Smooth muscle cell (in vitro differentiated cells): ENCODE measurements around the gene TTC7B. TPM values are rescaled to one million over a fixed set of nuclear protein-coding genes. Genes with fewer than 3 reads are reported as not detected.
"Not testable (repeated sequence)": the region's sequence is repeated elsewhere in the genome, so short reads cannot be mapped to it uniquely, and the experiment has no call there.

Experiments used
- DNase-seq: peaks from one replicate; lab custom pipeline; 2025; ENCODE audit not compliant: unreplicated experiment; lab: John Stamatoyannopoulos, UW
- H2AFZ ChIP-seq: fragments of 200-600 bp; sonication (generic); 2 replicates; pipeline ENCODE4 v1.6.0; 2016; ENCODE audit warnings: antibody characterized with exemption, low read depth, mild to moderate bottlenecking
- H3F3A ChIP-seq: fragments of 200-600 bp; sonication (generic); 2 replicates; pipeline ENCODE4 v1.6.0; 2017; ENCODE audit warnings: antibody characterized with exemption, low read depth
- H3K27ac ChIP-seq: fragments of 200-600 bp; sonication (generic); 2 replicates; pipeline ENCODE4 v1.5.1; 2016; ENCODE audit warnings: low read depth, mild to moderate bottlenecking
- H3K27me3 ChIP-seq: fragments of 200-600 bp; sonication (generic); 2 replicates; pipeline ENCODE4 v1.6.1; 2016; ENCODE audit warnings: low read depth, mild to moderate bottlenecking
- H3K36me3 ChIP-seq: fragments of 200-600 bp; sonication (generic); 2 replicates; pipeline ENCODE4 v1.5.1; 2016; ENCODE audit warnings: low read depth
- H3K4me1 ChIP-seq: fragments of 200-600 bp; sonication (generic); 2 replicates; pipeline ENCODE4 v1.5.1; 2016; ENCODE audit warnings: low read depth
- H3K4me2 ChIP-seq: fragments of 200-600 bp; sonication (generic); 2 replicates; pipeline ENCODE4 v1.6.0; 2016; ENCODE audit warnings: mild to moderate bottlenecking
- H3K4me3 ChIP-seq: fragments of 200-600 bp; sonication (generic); 2 replicates; pipeline ENCODE4 v1.5.1; 2016; ENCODE audit warnings: mild to moderate bottlenecking
- H3K79me2 ChIP-seq: fragments of 200-600 bp; sonication (generic); 2 replicates; pipeline ENCODE4 v1.6.0; 2016; ENCODE audit warnings: low read depth, mild to moderate bottlenecking
- H3K9ac ChIP-seq: fragments of 200-600 bp; sonication (generic); 2 replicates; pipeline ENCODE4 v1.6.0; 2016; ENCODE audit warnings: low read depth
- H3K9me3 ChIP-seq: fragments of 200-600 bp; sonication (generic); replicated peaks from 2 replicates; pipeline ENCODE4 v1.5.1; 2016; ENCODE audit warnings: low read depth
- H4K20me1 ChIP-seq: fragments of 200-600 bp; sonication (generic); 2 replicates; pipeline ENCODE4 v1.6.0; 2016; ENCODE audit warnings: low read depth
- WGBS: methylation state at CpG from one replicate; pipeline ENCODE4 v1.1.7; 2016; ENCODE audit warnings: low lambda C conversion rate; 5-methylcytosine and 5-hydroxymethylcytosine counted together
- polyA plus RNA-seq: library from polyadenylated mRNA; unstranded; fragments of >200 nt; fragmentation: Nextera tagmentation; extraction: Ambion mirVana; gene quantifications from 2 replicates; pipeline ENCODE4 v1.2.1, GENCODE V29; 2016
- total RNA-seq: library from RNA; depleted of rRNA; stranded (reverse); fragments of >200 nt; gene quantifications from 2 replicates; pipeline ENCODE4 v1.2.3, GENCODE V29; 2014
- TF ChIP-seq, protein P1 (sequence below): fragments of 200-600 bp; sonication (generic); IDR thresholded peaks from 2 replicates; pipeline ENCODE4 v1.5.1; 2017; ENCODE audit warnings: borderline replicate concordance, mild to moderate bottlenecking, antibody characterized with exemption; ENCODE audit not compliant: insufficient read depth, poor library complexity, severe bottlenecking

The TTC7B gene
- total and polyA plus RNA-seq, 2 experiments from 2014 or later: 22.1 to 54.1 TPM

DNA sequence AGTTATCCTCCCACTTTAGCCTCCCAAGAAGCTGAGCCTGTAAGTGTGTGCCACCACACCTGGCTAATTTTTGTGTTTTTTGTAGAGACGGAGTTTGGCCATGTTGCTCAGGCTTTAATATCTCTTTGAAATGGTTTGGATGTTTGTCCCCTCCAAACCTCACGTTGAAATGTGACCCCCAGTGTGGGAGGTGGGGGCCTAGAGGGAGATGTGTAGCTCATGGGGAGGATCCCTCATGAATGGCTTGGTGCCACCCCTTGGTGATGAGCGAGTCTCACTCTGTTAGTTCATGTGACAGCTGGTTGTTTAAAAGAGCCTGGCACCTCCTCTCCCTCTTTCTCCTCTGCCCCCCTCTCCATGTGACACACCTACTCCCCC lies 23.6 kb upstream of the TTC7B start:
- no peak for DNase-seq
- TF ChIP-seq, protein P1, sequence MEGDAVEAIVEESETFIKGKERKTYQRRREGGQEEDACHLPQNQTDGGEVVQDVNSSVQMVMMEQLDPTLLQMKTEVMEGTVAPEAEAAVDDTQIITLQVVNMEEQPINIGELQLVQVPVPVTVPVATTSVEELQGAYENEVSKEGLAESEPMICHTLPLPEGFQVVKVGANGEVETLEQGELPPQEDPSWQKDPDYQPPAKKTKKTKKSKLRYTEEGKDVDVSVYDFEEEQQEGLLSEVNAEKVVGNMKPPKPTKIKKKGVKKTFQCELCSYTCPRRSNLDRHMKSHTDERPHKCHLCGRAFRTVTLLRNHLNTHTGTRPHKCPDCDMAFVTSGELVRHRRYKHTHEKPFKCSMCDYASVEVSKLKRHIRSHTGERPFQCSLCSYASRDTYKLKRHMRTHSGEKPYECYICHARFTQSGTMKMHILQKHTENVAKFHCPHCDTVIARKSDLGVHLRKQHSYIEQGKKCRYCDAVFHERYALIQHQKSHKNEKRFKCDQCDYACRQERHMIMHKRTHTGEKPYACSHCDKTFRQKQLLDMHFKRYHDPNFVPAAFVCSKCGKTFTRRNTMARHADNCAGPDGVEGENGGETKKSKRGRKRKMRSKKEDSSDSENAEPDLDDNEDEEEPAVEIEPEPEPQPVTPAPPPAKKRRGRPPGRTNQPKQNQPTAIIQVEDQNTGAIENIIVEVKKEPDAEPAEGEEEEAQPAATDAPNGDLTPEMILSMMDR: no peak
- H3K36me3 ChIP-seq: no peaks in the 10 kb centered on the region
- H3K4me3 ChIP-seq: no peak overlapping the region
- H3K27me3 ChIP-seq: no peaks in the 10 kb centered on the region
- no peak overlapping the region for H3K27ac ChIP-seq
- H2AFZ ChIP-seq: no peak overlapping the region
- no peaks in the 10 kb centered on the region for H4K20me1 ChIP-seq
- no peaks in the 10 kb centered on the region for H3K4me1 ChIP-seq
- no peak overlapping the region for H3K4me2 ChIP-seq
- H3F3A ChIP-seq: no peaks in the 10 kb centered on the region
- no peaks in the 10 kb centered on the region for H3K9me3 ChIP-seq
- WGBS: 91% methylated on average over 3 of the region's 3 CpGs
- no peaks in the 10 kb centered on the region for H3K79me2 ChIP-seq
- H3K9ac ChIP-seq: no peak overlapping the region

DNA sequence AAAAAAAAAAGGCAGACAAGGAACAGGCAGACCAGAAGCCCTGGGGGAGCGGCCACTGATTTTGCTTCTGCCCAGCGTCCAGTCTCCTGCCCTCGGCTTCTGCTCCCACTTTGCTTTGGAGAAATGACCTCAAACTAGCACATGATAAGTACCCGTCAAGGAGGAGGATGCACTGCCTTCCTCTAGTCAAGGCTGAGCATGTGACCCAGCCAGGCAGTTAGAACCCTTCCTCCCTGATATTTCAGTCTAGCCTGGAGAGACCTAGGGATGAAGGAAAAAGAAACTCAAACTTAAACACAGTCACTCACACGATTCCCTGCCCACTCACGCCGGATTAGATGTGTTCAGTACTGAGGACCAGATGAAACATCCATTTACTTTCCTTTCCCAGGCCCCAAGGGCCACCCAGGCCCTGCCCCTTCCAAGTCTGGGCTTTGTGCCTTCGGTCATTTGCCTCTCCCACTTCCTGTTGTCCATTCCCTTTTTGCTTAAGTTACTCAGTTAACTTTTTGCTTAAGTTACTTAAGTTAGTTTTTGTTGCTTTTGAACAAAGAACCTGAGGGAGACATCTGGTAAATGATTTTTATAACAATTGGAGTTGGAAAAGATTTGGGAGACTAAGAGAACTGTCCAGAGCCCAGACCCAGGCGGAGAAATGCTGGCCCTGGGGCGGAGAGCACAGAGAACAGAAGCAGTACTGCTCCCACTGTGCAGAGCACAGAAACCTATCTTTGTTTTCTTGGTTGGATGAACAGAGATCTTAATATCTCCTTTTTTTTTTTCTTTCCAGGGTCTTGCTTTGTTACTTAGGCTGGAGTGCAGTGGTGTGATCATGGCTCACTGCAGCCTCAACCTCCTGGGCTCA lies 23.0 kb upstream of the TTC7B start:
- H3K4me2 ChIP-seq: no peak overlapping the region
- no peaks in the 10 kb centered on the region for H3K9me3 ChIP-seq
- no peak overlapping the region for H3K4me3 ChIP-seq
- H4K20me1 ChIP-seq: no peaks in the 10 kb centered on the region
- H3F3A ChIP-seq: no peaks in the 10 kb centered on the region
- no peak overlapping the region for H3K27ac ChIP-seq
- H3K27me3 ChIP-seq: no peaks in the 10 kb centered on the region
- 73% methylated on average over 10 of the region's 10 CpGs for WGBS
- no peaks in the 10 kb centered on the region for H3K36me3 ChIP-seq
- H3K79me2 ChIP-seq: no peaks in the 10 kb centered on the region
- H3K4me1 ChIP-seq: no peaks in the 10 kb centered on the region
- TF ChIP-seq, protein P1: no peak
- peak overlapping the region; percentile 72 for H2AFZ ChIP-seq
- H3K9ac ChIP-seq: no peak overlapping the region
- DNase-seq: no peak

DNA sequence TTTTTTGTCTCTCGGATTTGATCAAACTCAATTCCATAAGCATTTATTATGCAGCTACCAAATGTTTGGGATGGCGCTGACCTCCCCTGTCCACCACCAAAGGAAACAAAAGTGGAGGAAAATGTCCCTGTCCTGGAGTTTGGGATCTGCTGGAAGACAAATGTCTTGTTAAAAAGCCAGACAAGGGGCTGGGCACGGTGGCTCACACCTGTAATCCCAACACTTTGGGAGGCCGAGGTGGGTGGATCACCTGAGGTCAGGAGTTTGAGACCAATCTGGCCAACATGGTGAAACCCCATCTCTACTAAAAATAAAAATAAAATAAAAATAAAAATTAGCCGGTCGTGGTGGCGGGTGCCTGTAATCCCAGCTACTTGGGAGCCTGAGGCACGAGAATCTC lies 22.3 kb upstream of the TTC7B start:
- not testable (repeated sequence) for H3K4me2 ChIP-seq

DNA sequence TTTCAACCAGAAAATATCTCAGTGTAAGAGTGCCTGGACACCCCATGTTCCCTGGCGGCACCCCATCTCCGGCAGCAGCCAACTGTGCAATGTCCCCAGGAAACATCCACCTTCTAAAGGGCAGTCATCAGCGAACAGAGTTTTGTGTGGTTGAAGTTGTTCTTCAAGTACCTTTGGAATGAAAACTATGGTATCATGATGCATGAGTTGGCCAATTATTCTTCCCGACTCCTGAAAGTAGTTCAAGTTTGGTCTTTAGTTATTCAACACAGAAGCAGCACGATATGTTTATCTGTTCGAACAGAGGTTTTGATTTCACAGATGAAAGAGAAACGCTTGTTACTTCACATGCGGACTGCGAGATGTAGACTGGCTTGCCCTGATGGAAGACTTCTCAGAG lies 21.1 kb upstream of the TTC7B start:
- H3K4me1 ChIP-seq: no peaks in the 10 kb centered on the region
- H2AFZ ChIP-seq: no peak overlapping the region
- no peaks in the 10 kb centered on the region for H3K79me2 ChIP-seq
- H3K36me3 ChIP-seq: no peaks in the 10 kb centered on the region
- H3F3A ChIP-seq: no peaks in the 10 kb centered on the region
- no peak for DNase-seq
- whole genome bisulfite sequencing: 91% methylated on average over 9 of the region's 9 CpGs
- H3K27me3 ChIP-seq: no peaks in the 10 kb centered on the region
- no peak overlapping the region for H3K4me3 ChIP-seq
- TF ChIP-seq, protein P1: no peak
- no peaks in the 10 kb centered on the region for H3K9me3 ChIP-seq
- H4K20me1 ChIP-seq: no peaks in the 10 kb centered on the region
- no peak overlapping the region for H3K9ac ChIP-seq
- no peak overlapping the region for H3K4me2 ChIP-seq
- H3K27ac ChIP-seq: no peak overlapping the region

More for the DNA sequence above, 22.3 kb upstream of the TTC7B start:
- H3K27me3 ChIP-seq, H3K36me3 ChIP-seq, H2AFZ ChIP-seq, H3K79me2 ChIP-seq, H4K20me1 ChIP-seq, H3K9me3 ChIP-seq, H3K27ac ChIP-seq, H3K9ac ChIP-seq, H3K4me3 ChIP-seq, H3K4me1 ChIP-seq, DNase-seq, H3F3A ChIP-seq: not testable (repeated sequence)
- WGBS: 96% methylated on average over 8 of the region's 8 CpGs
